Measurements from ENCODE around the gene MPPE1. TPM values are rescaled to one million over a fixed set of nuclear protein-coding genes. Genes with fewer than 3 reads are reported as not detected.

Gene MPPE1
- total and polyA plus RNA-seq, 2 donors from 2014 or later, result 48.1 to 71.8 TPM

- H3K27ac ChIP-seq (ENCODE audit: low read depth in 2 of 2, low read length in 2 of 2), result no peak overlapping the region
- no peaks in the 10 kb centered on the region for H3K27me3 ChIP-seq (ENCODE audit: control insufficient read depth, insufficient read depth, low read length)
- H3K36me3 ChIP-seq (ENCODE audit: control insufficient read depth in 2 of 3, insufficient read depth in 3 of 3, low read length in 3 of 3), result no peaks in the 10 kb centered on the region
- no peaks in the 10 kb centered on the region for H3K4me1 ChIP-seq (ENCODE audit: control insufficient read depth in 2 of 3, insufficient read depth in 2 of 3, low read depth in 1 of 3, low read length in 3 of 3)
- H3K9me3 ChIP-seq (ENCODE audit: control insufficient read depth in 2 of 3, insufficient read depth in 1 of 3, low read length in 3 of 3), result peaks cover 0 to 5% (median 0%) of the 10 kb centered on the region in 3 donors
- FAIRE-seq (no peak), DNase-seq (no peak)
- no peak overlapping the region for H3K9ac ChIP-seq (ENCODE audit: low read length in 3 of 3)
- intact Hi-C loops (cut with DNase I), result no loop called here
- TF ChIP-seq, protein P1, sequence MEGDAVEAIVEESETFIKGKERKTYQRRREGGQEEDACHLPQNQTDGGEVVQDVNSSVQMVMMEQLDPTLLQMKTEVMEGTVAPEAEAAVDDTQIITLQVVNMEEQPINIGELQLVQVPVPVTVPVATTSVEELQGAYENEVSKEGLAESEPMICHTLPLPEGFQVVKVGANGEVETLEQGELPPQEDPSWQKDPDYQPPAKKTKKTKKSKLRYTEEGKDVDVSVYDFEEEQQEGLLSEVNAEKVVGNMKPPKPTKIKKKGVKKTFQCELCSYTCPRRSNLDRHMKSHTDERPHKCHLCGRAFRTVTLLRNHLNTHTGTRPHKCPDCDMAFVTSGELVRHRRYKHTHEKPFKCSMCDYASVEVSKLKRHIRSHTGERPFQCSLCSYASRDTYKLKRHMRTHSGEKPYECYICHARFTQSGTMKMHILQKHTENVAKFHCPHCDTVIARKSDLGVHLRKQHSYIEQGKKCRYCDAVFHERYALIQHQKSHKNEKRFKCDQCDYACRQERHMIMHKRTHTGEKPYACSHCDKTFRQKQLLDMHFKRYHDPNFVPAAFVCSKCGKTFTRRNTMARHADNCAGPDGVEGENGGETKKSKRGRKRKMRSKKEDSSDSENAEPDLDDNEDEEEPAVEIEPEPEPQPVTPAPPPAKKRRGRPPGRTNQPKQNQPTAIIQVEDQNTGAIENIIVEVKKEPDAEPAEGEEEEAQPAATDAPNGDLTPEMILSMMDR (IDR thresholded peaks at IDR 0.05; ENCODE audit: borderline replicate concordance, extremely low read depth, insufficient read depth), result no peak
- H3K4me3 ChIP-seq (ENCODE audit: low read length in 3 of 3), result no peak overlapping the region
These were observed 48.5 kb upstream of the MPPE1 start for GRCh38 chr18:11956371-11957308.

DNA sequence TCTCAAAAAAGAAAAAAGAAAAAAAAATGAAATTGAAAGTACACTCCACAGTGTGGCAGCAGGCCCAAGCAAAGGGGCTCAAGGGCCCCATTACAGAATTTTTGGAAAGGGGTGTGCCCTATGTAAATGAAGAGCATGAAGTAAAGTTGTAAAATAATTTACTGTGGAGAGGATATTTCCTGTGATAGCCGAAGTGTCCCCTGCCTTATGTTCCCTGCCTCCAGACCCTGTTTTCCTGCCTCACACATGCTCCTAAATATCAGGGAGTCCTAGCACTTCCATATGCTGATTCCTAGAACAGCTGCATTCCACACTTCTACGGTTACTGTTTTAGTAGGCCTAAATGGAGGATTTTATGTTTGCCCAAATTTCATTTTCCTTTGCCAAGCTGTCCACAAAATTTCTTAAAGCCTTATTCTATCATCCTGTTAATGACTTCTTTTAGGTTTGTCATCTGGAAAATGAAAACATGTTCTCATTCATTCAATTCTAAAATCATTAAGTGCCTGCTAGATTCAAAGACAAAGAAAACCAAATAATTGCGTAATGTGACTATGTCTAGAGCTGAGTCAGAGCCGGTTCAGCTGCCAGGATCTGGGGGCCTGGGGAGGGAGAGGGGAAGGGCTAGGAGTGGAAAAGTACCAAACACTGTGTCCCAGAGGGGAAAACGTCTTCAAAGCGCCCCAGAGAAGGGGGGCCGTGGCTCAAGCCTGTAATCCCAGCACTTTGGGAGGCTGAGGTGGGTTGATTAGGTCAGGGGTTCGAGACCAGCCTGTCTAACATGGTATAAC lies 47.3 kb upstream of the MPPE1 start:
- FAIRE-seq, result no peak
- intact Hi-C loops (cut with DNase I), result no loop called here

GRCh38 chr18:11953113-11953512 lies 45.0 kb upstream of the MPPE1 start:
- Histone ChIP-seq H3K9me3 (ENCODE audit: control insufficient read depth in 2 of 3, insufficient read depth in 1 of 3, low read length in 3 of 3) (peaks cover 0 to 5% (median 0%) of the 10 kb centered on the region in 3 donors), H3K9ac (ENCODE audit: low read length in 3 of 3) (no peak overlapping the region), H3K27me3 (ENCODE audit: control insufficient read depth, insufficient read depth, low read length) (no peaks in the 10 kb centered on the region), H3K36me3 (ENCODE audit: control insufficient read depth in 2 of 3, insufficient read depth in 3 of 3, low read length in 3 of 3) (no peaks in the 10 kb centered on the region), H3K4me3 (ENCODE audit: low read length in 3 of 3) (no peak overlapping the region), H3K4me1 (ENCODE audit: control insufficient read depth in 2 of 3, insufficient read depth in 2 of 3, low read depth in 1 of 3, low read length in 3 of 3) (no peaks in the 10 kb centered on the region), H3K27ac (ENCODE audit: low read depth in 2 of 2, low read length in 2 of 2) (no peak overlapping the region)
- DNase-seq, result no peak
- TF ChIP-seq, protein P1 (IDR thresholded peaks at IDR 0.05; ENCODE audit: borderline replicate concordance, extremely low read depth, insufficient read depth), result no peak
- intact Hi-C loops (cut with DNase I), result no loop called here
- no peak for FAIRE-seq

More for the DNA sequence above, 47.3 kb upstream of the MPPE1 start:
- TF ChIP-seq, protein P1 (IDR thresholded peaks at IDR 0.05; ENCODE audit: borderline replicate concordance, extremely low read depth, insufficient read depth), result no peak
- H3K36me3 ChIP-seq (ENCODE audit: control insufficient read depth in 2 of 3, insufficient read depth in 3 of 3, low read length in 3 of 3), result no peaks in the 10 kb centered on the region
- no peaks in the 10 kb centered on the region for H3K4me1 ChIP-seq (ENCODE audit: control insufficient read depth in 2 of 3, insufficient read depth in 2 of 3, low read depth in 1 of 3, low read length in 3 of 3)
- H3K9ac ChIP-seq (ENCODE audit: low read length in 3 of 3), result no peak overlapping the region
- H3K27ac ChIP-seq (ENCODE audit: low read depth in 2 of 2, low read length in 2 of 2), result no peak overlapping the region
- peaks cover 0 to 5% (median 0%) of the 10 kb centered on the region in 3 donors for H3K9me3 ChIP-seq (ENCODE audit: control insufficient read depth in 2 of 3, insufficient read depth in 1 of 3, low read length in 3 of 3)
- peak in 1 of 5 donors; percentile 40 for DNase-seq
- no peaks in the 10 kb centered on the region for H3K27me3 ChIP-seq (ENCODE audit: control insufficient read depth, insufficient read depth, low read length)
- H3K4me3 ChIP-seq (ENCODE audit: low read length in 3 of 3), result no peak overlapping the region
